GM18861 (cell line): Measurements from ENCODE around the gene DOK6.

Experiments
- ATAC-seq: cut with Tn5 transposase; IDR thresholded peaks from one replicate; pipeline ENCODE4 v1.9.1; 2021; ENCODE audit not compliant: unreplicated experiment

The DOK6 gene

GRCh38 chr18:69734536-69734935, 333.8 kb downstream of the DOK6 start:
- ATAC-seq, result no peak

- ATAC-seq, result no peak
Observed at GRCh38 chr18:69736730-69737129, 336.0 kb downstream of the DOK6 start.

- no peak for ATAC-seq
Observed at GRCh38 chr18:69737851-69738250, 337.2 kb downstream of the DOK6 start.

DNA sequence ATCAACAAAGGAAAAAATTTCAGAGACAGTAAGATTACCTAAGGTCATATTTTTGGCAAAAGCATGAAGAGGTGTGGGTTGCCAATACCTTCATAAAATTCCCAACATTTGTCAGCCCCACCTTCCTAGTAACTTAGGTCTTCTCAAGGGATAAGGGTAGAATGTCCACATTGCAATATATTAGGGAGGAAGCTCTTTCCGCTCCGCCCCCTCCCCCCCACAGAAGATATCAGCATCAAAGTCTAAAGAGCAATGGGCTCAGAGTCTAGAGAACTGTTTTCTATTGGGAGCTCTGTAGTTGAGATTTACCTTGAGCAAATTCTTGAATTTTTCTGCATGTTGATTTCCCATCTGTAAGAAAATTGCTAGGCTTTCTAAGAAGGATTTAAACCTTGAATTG, 346.7 kb downstream of the DOK6 start:
- ATAC-seq, result no peak

GRCh38 chr18:69752737-69753380, 352.2 kb downstream of the DOK6 start:
- ATAC-seq, result no peak

GRCh38 chr18:69754108-69754507, 353.4 kb downstream of the DOK6 start:
- no peak for ATAC-seq

DNA sequence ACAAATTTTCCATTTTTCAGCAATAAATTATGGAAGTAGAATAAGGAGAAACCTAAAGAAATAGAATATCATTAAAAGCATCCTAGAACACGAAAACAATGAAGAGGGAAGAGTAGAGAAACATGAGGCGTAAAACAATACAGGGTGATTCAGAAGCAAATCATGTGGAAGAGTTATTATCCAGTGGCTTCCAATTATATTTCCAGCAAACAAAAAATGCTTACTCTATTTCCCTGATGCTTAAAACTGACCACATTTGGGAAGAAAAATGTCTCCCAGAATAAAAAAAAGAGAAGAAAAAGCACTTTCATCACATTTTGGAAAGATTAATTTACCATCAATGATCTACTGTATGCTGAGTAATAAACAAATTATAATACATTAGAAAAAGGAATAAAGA, 354.4 kb downstream of the DOK6 start:
- ATAC-seq, result no peak

DNA sequence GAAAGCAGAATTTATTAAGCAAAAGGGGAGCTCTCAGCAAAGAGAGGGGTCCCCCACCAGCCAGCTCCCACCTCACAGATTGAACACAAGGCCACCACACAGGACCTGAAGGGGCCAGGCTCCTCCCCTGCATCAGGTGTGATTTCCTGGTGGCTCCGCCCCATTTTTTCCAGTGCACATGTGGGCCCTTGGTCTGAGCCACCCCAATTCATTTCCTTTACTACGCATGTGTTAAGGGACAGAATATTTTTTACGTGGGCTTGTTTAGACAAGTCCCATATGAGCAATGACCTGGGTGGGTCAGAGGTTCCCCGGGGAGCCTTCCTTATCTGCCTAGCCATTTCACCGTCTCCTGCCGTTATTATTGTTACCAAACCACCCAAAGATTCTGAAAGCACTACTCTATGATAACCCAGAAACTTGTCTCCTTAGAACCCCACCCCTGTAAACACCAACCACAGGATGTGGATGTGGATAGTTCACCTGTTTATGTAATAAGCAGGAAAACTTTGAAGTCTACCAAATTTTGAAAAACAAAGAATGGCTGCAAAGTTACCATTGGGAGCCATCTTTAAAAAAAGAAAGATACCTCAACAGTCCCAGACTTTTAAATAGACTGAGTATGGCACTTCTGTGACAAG, 355.3 kb downstream of the DOK6 start:
- no peak for ATAC-seq

DNA sequence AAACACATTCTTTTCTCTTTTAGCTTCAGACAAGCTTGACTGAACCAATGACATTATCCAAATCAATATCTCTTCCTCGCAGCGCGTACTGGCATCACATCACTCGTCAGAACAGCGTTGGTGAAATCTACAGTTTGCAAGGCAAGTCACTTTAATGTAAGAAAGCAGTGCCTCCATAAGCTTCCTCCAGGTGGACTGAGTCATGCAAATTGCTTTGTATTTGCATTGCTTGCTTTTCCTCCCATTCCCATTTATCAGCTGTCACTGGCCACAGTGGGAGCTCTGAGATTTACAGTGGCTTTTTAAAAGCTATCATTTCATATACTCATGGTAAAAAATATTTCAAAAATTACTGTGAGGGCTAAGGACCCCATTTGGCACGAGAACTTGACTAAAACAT, 357.0 kb downstream of the DOK6 start:
- ATAC-seq, result no peak

GRCh38 chr18:69758458-69758857, 357.8 kb downstream of the DOK6 start:
- no peak for ATAC-seq

- ATAC-seq, result no peak
Observed at GRCh38 chr18:69759046-69759445, 358.4 kb downstream of the DOK6 start.

DNA sequence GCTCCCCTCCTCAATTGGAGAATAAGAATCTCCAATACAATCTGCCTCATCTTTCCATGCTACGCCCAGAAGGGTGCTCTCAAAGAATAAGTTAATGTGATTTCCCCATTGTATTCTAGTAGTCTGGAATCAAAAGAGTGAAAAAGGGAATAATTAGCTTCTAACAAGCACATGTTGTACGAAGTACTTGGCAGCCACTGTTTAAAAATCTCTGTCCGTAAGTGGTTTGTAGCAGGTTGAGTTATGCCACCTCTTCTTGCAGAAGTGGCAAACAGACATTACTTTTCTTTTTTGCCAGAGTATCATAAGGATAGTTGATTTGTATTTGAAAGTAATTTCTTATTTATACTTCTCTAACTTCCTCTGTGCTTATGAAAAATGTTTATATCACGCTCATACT, 362.3 kb downstream of the DOK6 start:
- no peak for ATAC-seq

DNA sequence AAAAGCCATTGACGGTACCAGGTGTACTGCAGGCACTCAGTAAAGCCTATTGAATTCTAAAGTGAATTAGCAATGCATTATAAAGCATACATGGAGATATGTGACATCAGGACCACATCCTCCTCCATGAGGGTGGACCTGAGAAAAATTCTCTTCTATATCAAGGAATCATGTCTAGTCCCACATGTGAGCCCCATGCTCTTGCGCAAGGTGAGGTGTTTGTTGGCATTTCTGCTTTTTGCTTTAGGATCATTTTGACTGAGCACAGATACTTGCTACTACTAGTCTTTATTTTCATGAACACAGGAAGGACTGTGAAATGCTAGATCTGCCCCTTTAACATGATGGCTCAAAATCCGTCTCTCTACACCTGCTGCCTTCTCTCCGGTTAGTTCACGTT, 363.1 kb downstream of the DOK6 start:
- ATAC-seq, result no peak

DNA sequence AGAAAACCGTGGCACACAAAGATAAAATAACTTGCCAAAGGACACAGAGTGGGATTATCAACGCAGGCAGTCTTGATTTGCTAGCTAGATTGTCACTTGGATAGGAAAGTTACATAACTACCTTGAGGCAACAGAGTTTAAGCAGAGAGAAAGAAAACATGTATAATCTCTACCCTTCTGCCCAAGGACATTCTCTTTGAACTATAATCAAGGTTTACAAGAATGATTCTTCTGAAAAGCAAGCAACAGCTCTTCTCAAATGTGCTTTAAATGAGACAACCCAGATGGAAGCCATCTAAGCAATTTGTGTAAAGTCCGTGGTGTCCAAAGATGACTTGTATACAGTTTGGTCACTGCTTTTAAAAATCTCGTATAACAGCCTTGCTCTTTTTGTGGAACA, 369.6 kb downstream of the DOK6 start:
- ATAC-seq, result no peak

- no peak for ATAC-seq
Observed at GRCh38 chr18:69774831-69775230, 374.1 kb downstream of the DOK6 start.

- no peak for ATAC-seq
Observed at GRCh38 chr18:69777248-69777647, 376.6 kb downstream of the DOK6 start.

GRCh38 chr18:69778680-69779079, 378.0 kb downstream of the DOK6 start:
- no peak for ATAC-seq

- ATAC-seq, result no peak
Observed at GRCh38 chr18:69780851-69781250, 380.2 kb downstream of the DOK6 start.

- no peak for ATAC-seq
Observed at GRCh38 chr18:69784815-69785214, 384.1 kb downstream of the DOK6 start.

- no peak for ATAC-seq
Observed at GRCh38 chr18:69785466-69785865, 384.8 kb downstream of the DOK6 start.

GRCh38 chr18:69786427-69786826, 385.7 kb downstream of the DOK6 start:
- no peak for ATAC-seq

DNA sequence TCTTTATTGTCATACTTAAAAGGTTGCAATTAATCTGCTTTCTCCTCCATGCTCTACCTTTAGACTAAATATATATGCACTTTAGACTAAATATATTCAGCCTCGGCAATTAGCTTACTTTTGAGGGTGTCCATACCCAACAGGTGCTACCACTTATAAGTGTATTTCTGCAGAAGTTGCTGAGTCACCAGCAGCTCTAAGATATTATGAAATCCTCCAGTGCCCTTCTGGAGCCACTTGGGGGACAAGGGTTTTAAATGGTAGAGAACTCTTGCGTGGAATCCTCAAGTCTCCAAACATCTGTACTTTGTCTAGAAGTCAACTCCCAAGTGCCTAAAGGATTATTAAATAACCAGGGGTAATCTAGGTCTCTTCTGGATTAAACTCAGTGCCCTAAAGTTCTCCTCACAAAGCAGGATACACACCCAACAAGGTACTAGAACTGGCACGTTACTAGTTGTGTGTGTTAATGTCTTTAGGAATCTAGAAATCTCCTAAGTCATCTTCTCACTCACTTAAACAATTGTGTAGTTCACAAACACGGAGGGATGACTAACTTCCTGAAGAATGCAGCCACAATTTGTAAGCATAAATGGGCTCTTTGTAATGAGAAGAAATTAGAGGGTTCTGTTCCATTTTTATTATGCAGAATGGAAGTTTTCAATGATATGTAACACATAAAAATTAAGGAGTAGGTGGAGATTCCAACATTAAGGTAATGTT, 387.3 kb downstream of the DOK6 start:
- ATAC-seq, result no peak
